Measurements from ENCODE around the gene ACTG1. TPM values are rescaled to one million over a fixed set of nuclear protein-coding genes. Genes with fewer than 3 reads are reported as not detected.

Gene ACTG1
- 342 TPM for total RNA-seq
- long read RNA-seq, transcript ACTG1-212 (4 exons, 1,698 nt), result minor isoform, 22 of 557 reads
- long read RNA-seq, transcript ACTG1-207 (3 exons, 1,678 nt), result minor isoform, 18 of 557 reads
- long read RNA-seq, transcript ACTG1-206 (6 exons, 1,919 nt), result major isoform, 409 of 557 reads
- long read RNA-seq, transcript ACTG1-205 (7 exons, 1,168 nt), result minor isoform, 32 of 557 reads
- long read RNA-seq, partial matches to known transcripts, result 10 of 557 reads
- long read RNA-seq, other reads (novel, unspliced or antisense), result 57 of 557 reads

DNA sequence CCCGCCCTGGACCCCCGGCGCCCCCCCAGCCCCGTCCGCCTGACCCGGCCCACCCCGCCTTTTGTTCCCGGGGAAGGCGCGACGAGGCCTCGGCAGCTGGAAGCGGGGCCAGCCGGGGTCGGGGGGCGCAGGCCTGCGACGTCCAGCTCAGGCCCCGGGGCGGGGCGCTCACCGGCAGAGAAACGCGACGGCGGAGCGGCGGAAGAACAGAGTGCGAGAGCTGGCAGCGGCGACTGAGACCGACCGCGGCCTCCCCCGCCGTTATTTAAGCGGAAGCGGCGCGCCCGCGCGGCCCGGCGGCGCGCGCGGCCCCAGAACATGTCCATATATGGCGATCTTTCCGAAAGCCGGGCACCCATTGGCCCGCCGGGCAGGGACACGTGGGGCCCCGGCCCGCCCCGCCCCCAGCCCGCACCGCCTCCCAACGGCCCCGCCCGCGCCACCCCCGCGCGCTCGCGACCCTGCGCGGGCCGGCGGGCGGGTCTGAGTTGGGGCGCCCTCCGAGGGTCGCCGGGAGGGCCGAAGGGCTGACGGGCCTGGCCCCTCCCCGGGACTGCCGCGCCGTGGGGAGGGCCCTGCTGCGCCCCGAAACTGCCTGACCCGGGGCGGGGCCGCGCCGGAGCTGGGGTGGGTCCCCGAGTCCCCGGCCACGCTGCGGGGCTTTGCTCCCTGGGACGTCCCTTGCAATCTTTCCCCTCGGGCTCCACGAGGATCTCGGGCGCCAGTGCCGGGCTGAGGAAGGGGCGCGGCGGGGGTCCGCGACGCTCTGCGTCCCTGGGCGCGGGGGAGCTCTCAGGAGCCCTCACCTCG, at the start of gene ACTG1:
TSS of gene ACTG1 (minus strand) at position 238 of the 810 bp plus-strand sequence. CDS start 445 bp downstream, outside the sequence.
- no peaks in the 10 kb centered on the region for H3K27me3 ChIP-seq (ENCODE audit: low read depth)
- TF ChIP-seq, protein P1, sequence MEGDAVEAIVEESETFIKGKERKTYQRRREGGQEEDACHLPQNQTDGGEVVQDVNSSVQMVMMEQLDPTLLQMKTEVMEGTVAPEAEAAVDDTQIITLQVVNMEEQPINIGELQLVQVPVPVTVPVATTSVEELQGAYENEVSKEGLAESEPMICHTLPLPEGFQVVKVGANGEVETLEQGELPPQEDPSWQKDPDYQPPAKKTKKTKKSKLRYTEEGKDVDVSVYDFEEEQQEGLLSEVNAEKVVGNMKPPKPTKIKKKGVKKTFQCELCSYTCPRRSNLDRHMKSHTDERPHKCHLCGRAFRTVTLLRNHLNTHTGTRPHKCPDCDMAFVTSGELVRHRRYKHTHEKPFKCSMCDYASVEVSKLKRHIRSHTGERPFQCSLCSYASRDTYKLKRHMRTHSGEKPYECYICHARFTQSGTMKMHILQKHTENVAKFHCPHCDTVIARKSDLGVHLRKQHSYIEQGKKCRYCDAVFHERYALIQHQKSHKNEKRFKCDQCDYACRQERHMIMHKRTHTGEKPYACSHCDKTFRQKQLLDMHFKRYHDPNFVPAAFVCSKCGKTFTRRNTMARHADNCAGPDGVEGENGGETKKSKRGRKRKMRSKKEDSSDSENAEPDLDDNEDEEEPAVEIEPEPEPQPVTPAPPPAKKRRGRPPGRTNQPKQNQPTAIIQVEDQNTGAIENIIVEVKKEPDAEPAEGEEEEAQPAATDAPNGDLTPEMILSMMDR (IDR thresholded peaks at IDR 0.05; ENCODE audit: borderline replicate concordance), result no peak
- H3K36me3 ChIP-seq, result peaks cover 45% of the 10 kb centered on the region
- H3K4me1 ChIP-seq, result peaks cover 86% of the 10 kb centered on the region
- H3K9me3 ChIP-seq (replicated peaks), result peaks cover 3% of the 10 kb centered on the region
- intact Hi-C loops (cut with micrococcal nuclease), result no loop called here
- H3K4me3 ChIP-seq, result peak within 1 kb of the TSS; percentile 93
- DNase-seq, result peak; percentile 93
- peak within 1 kb of the TSS; percentile 99 for H3K27ac ChIP-seq (replicated peaks)

DNA sequence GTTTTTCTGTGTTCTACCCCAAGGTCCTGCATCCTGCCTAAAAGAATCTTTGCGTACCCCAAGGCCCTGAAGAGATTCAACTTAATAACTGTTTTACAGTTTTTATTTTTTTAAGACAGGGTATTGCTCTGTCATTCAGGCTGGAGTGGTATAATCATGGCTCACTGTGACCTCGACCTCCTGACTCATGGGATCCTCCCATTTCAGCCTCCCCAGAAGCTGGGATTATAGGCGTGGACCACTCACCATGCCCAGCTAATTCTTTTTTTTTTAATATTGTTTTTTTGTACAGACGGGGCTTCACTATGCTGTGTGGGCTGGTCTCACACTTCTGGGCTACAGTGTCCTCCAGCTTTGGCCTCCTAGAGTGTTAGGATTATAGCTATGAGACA, 48.9 kb upstream of the ACTG1 start:
- intact Hi-C loops (cut with micrococcal nuclease), result no loop called here
- H3K4me1 ChIP-seq, result peaks cover 63% of the 10 kb centered on the region

GRCh38 chr17:81558941-81559806, 46.6 kb upstream of the ACTG1 start:
- no peak overlapping the region for H3K4me3 ChIP-seq
- no peaks in the 10 kb centered on the region for H3K27me3 ChIP-seq (ENCODE audit: low read depth)
- intact Hi-C loops (cut with micrococcal nuclease), result no loop called here
- TF ChIP-seq, protein P1 (IDR thresholded peaks at IDR 0.05; ENCODE audit: borderline replicate concordance), result peak; percentile 60
- H3K27ac ChIP-seq (replicated peaks), result peak overlapping the region; percentile 83
- DNase-seq, result peak; percentile 52
- no peaks in the 10 kb centered on the region for H3K9me3 ChIP-seq (replicated peaks)
- H3K36me3 ChIP-seq, result peaks cover 69% of the 10 kb centered on the region
- H3K4me1 ChIP-seq, result peaks cover 70% of the 10 kb centered on the region

More for the DNA sequence above, 48.9 kb upstream of the ACTG1 start:
- Histone ChIP-seq H3K27me3 (ENCODE audit: low read depth) (no peaks in the 10 kb centered on the region), H3K4me3 (no peak overlapping the region), H3K27ac (replicated peaks) (peak overlapping the region; percentile 37), H3K9me3 (replicated peaks) (no peaks in the 10 kb centered on the region), H3K36me3 (peaks cover 92% of the 10 kb centered on the region)
- DNase-seq, result no peak
- TF ChIP-seq, protein P1 (IDR thresholded peaks at IDR 0.05; ENCODE audit: borderline replicate concordance), result no peak

- intact Hi-C loops (cut with micrococcal nuclease), result no loop called here
Measured at GRCh38 chr17:81558115-81558468, 45.5 kb upstream of the ACTG1 start.

More at GRCh38 chr17:81558115-81558468, 45.5 kb upstream of the ACTG1 start:
- H3K4me1 ChIP-seq, result peaks cover 81% of the 10 kb centered on the region
- no peak for DNase-seq
- H3K9me3 ChIP-seq (replicated peaks), result no peaks in the 10 kb centered on the region
- TF ChIP-seq, protein P1 (IDR thresholded peaks at IDR 0.05; ENCODE audit: borderline replicate concordance), result no peak
- no peak overlapping the region for H3K4me3 ChIP-seq
- peak overlapping the region; percentile 83 for H3K27ac ChIP-seq (replicated peaks)
- H3K36me3 ChIP-seq, result peaks cover 58% of the 10 kb centered on the region
- H3K27me3 ChIP-seq (ENCODE audit: low read depth), result no peaks in the 10 kb centered on the region

All from left ventricle myocardium inferior (tissue), 1 donor.